GM19043 (cell line): ENCODE results near the gene DTNB.

Experiments
- ATAC-seq: cut with Tn5 transposase; IDR thresholded peaks from one replicate; pipeline ENCODE4 v1.9.1; 2021; ENCODE audit warnings: low read depth; ENCODE audit not compliant: unreplicated experiment

DTNB gene

GRCh38 chr2:25375989-25376545 lies 297.3 kb downstream of the DTNB start:
- ATAC-seq: no peak

GRCh38 chr2:25375371-25375988 lies 297.9 kb downstream of the DTNB start:
- ATAC-seq: no peak

GRCh38 chr2:25374827-25375226 lies 298.6 kb downstream of the DTNB start:
- no peak for ATAC-seq

GRCh38 chr2:25374411-25374810 lies 299.0 kb downstream of the DTNB start:
- ATAC-seq: no peak

GRCh38 chr2:25373269-25373981 lies 300.0 kb downstream of the DTNB start:
- ATAC-seq: no peak

- no peak for ATAC-seq
Observed at GRCh38 chr2:25372405-25373268, 300.7 kb downstream of the DTNB start.

GRCh38 chr2:25371253-25372241 lies 301.8 kb downstream of the DTNB start:
- ATAC-seq: no peak

DNA sequence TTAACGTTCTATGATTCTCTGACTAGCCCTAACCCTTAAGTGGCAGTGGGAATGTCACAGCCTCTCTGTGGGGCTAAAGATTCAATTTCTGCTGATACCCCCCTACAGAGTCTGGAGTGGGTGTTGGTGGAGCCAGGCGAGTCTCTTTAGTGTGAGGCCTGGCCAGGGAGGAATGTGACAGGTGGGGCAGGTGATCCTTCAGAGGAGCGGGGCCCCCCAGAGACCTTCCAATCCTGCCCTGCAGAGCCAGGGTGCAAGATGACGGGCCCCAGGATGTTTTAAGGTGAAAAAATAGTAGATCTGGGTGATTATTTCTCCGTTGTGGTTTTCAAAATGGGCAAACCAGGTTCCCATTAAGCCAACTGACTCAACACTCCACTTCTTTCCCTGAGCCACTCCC lies 303.5 kb downstream of the DTNB start:
- ATAC-seq: no peak

DNA sequence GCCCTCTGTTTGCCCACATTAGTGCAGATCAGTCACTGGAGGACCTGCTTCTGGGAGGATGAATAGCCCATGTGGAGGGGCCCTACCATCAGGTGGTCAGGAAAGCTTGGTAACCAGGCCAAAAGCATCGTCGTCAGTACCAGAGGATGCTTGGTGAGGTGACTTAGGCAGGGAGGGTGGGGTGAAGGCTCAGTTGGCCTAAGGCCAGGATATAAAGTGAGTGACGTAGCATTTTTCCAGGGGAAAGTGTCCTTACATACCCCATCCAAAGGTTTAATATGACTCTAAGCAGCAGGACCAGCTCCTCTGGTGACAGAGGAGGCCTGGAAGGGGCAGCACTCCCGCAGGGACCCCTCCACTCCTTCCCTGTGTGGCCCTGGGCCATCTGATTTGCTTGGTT lies 303.9 kb downstream of the DTNB start:
- ATAC-seq: no peak

DNA sequence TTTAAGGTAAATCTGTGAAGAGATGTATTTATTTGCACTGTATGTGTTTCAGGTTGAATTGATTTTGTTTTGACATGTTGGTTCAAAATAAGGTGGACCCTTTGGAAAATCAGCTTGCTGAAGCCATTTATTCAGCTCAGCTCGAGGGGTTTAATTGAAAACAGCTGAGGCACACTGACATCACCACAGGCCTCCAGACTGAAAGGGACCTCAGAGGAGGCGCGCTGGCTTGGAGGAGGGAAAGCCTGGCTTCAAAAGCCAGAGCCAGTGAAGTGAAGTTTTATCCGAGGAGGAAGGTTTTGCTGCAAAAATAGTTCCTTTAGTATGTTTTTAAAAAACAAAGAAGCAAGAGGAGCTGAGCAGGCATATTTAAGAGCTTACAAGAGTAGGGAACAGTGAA lies 304.7 kb downstream of the DTNB start:
- no peak for ATAC-seq

GRCh38 chr2:25367296-25367695 lies 306.1 kb downstream of the DTNB start:
- no peak for ATAC-seq

DNA sequence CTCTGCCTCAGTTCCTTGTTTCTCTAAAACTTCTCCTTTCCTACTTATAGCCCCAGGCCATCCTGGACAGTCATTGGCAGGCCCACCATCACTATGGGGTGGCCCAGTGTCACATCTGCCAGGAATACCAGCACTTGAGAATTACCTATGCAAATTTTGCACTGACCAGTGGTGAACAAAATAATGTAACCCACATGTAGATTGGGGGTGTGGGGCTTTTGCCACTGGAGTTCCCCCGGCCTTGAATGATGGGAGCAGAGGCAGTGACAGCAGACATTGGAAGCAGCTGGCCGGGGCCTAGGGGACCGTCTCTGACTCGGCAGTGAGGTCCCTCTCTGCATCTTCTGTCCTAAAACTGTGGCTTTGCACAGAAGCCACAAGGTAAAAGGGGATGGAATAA lies 306.7 kb downstream of the DTNB start:
- ATAC-seq: no peak

- no peak for ATAC-seq
Observed at GRCh38 chr2:25365241-25365640, 308.1 kb downstream of the DTNB start.

- ATAC-seq: no peak
Observed at GRCh38 chr2:25363733-25364132, 309.6 kb downstream of the DTNB start.

DNA sequence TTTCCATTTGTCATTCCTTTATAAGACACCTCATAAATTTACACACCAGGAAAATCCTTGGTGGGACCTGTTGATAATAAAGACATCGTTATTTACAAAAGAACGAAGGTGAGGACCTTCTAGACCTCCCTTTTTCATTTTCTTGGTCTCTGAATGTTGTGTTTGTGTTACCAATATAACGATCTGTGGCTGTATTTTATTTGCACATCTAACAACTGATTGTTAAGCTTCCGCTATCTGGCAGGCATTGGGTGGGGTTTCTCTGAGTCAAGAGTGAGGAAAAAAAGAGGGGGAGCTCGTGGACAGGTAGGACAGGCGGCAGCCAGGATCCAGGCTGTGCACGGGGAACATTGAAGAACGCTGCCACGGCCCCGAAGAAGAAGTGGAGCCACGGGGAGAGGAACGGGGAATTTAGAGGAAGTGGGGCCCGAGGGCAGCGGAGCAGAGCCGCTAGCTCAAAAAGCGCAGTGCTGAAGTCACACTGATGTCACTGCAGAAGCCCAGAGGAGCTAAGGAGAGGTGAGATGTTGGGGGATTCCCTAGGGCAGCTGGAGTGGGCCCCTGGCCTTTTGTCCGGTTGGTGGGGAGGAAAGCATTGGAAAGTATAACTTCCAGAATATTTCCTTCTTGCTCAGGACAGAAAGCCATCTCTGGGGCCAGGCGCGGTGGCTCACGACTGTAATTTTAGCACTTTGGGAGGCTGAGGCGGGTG lies 310.8 kb downstream of the DTNB start:
- peak; percentile 80 for ATAC-seq

DNA sequence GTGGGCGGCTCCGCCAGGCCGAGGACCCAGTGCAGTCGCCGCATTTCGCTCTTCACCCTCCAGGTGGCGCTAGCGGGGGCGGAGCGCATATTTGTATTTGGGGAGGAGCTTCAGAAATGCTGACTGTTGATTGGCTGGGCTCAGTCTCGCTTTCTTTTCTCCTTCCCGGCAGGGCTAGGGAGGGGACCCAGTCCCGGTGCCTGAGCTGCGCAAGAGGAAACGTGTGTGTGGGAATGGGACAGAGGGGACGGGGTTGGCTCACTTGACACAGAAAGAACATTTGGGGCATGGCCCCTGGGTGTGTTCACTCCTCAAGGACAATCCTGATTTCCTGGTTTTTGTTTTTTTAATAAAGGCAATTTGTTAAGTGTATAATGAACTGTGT lies 311.3 kb downstream of the DTNB start:
- ATAC-seq: peak; percentile 80

GRCh38 chr2:25361261-25362048 lies 311.9 kb downstream of the DTNB start:
- ATAC-seq: no peak

DNA sequence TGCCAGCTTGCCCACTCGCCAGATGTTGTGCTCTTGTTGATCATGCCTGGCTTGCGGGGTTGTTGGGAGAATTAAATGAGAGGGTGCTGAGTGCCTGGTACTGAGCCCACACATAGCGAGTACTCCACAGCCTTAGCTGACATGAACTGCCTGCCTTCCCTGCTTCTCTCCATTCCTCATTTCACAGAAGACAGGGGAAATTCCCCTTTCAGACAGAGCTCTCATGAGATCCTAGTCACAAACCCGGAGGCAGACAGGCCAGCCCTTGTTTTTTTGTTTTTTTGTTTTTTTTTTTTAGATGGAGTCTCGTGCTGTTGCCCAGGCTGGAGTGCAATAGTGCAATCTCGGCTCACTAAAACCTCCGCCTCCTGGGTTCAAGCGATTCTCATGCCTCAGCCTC lies 314.5 kb downstream of the DTNB start:
- ATAC-seq: no peak
